SJSA1 (cell line): Measurements from ENCODE around the gene KIF6. TPM values are rescaled to one million over a fixed set of nuclear protein-coding genes. Genes with fewer than 3 reads are reported as not detected.
A peak's percentile ranks its signal among the peaks of the same experiment; 100 is the strongest.

Experiments used
- DNase-seq, 2 experiments: peaks; one replicate each; pipeline ENCODE4 v3.0.0-alpha.2; 2015 to 2020; ENCODE audit warnings: low spot score in 2 of 2, low read depth in 1 of 2
- H3K27ac ChIP-seq: fragments of 250-450 bp; sonication (Bioruptor Pico); 2 replicates; pipeline ENCODE4 v1.5.1; 2020; ENCODE audit warnings: mild to moderate bottlenecking, moderate library complexity
- H3K27me3 ChIP-seq: fragments of 250-450 bp; sonication (Bioruptor Pico); replicated peaks from 2 replicates; pipeline ENCODE4 v1.5.1; 2020; ENCODE audit warnings: mild to moderate bottlenecking, moderate library complexity
- H3K36me3 ChIP-seq: fragments of 250-450 bp; sonication (Bioruptor Pico); 2 replicates; pipeline ENCODE4 v1.5.1; 2020; ENCODE audit warnings: mild to moderate bottlenecking
- H3K4me1 ChIP-seq: fragments of 250-450 bp; sonication (Bioruptor Pico); replicated peaks from 2 replicates; pipeline ENCODE4 v1.6.1; 2021; ENCODE audit warnings: mild to moderate bottlenecking
- H3K4me3 ChIP-seq: fragments of 250-450 bp; sonication (Bioruptor Pico); 2 replicates; pipeline ENCODE4 v1.5.1; 2020; ENCODE audit warnings: mild to moderate bottlenecking
- H3K9me3 ChIP-seq: fragments of 250-450 bp; sonication (Bioruptor Pico); replicated peaks from 2 replicates; pipeline ENCODE4 v1.5.1; 2020; ENCODE audit warnings: mild to moderate bottlenecking
- total RNA-seq: library from RNA; depleted of rRNA; stranded (reverse); fragments of >200 nt; shearing (Covaris generic); gene quantifications from 2 replicates; pipeline ENCODE4 v1.2.3, GENCODE V29; 2014

KIF6 gene
- total RNA-seq, 1 experiment from 2014 or later: not detected

- Histone ChIP-seq H3K27ac (no peak overlapping the region), H3K27me3 (0 out of 2 replicates have a peak, but pooled peaks cover 2% of the 10 kb centered on the region), H3K4me3 (no peak overlapping the region), H3K4me1 (no peaks in the 10 kb centered on the region), H3K9me3 (no peaks in the 10 kb centered on the region), H3K36me3 (no peaks in the 10 kb centered on the region)
- DNase-seq: no peak
These were observed 258.6 kb downstream of the KIF6 start for GRCh38 chr6:39466631-39467030.

DNA sequence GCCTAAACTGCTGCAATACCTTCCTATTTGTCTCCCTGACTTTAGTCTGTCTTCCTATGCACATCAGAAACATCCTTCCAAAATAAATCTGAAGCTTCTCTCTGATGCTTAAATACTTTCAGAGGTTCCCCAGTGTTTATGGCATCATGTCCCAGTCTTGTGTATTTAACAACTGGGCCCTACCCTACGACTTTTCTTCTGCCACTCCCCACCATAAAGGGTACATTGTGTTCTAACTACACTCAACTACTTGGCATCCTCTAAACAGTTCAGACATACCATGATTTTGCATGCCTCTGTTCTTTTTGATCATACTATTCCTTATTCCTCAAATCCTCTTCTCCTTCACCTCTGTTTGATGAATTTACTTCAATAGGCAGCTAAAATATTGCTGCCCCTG is 259.7 kb downstream of the KIF6 start:
- H3K4me3 ChIP-seq: no peak overlapping the region
- no peaks in the 10 kb centered on the region for H3K36me3 ChIP-seq
- H3K27ac ChIP-seq: no peak overlapping the region
- no peak for DNase-seq
- no peaks in the 10 kb centered on the region for H3K9me3 ChIP-seq
- 0 out of 2 replicates have a peak, but pooled peaks cover 2% of the 10 kb centered on the region for H3K27me3 ChIP-seq
- H3K4me1 ChIP-seq: no peaks in the 10 kb centered on the region

DNA sequence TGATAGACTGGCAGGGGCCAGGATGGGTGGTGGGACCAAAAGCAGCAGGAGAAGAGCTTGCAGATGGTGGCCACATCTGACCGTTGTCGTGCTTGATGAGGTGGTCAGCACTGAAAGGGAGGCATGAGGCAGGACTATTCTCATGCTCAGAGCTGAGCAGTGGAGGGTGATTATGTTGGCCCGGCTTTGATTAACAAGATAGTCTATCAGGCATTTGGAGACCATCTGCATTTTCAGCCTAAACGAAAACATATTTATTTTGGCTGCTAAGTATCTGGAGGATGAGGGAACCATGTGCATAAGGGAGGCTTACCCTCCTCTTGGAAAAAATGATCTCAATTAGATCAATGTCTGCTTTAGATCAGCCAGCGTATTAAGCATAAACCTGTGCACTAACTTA is 261.1 kb downstream of the KIF6 start:
- H3K4me3 ChIP-seq: no peak overlapping the region
- H3K27me3 ChIP-seq: 0 out of 2 replicates have a peak, but pooled peaks cover 2% of the 10 kb centered on the region
- H3K9me3 ChIP-seq: no peaks in the 10 kb centered on the region
- H3K27ac ChIP-seq: no peak overlapping the region
- no peaks in the 10 kb centered on the region for H3K4me1 ChIP-seq
- DNase-seq: no peak
- H3K36me3 ChIP-seq: no peaks in the 10 kb centered on the region

- H3K27me3 ChIP-seq: no peaks in the 10 kb centered on the region
- DNase-seq: no peak
- no peak overlapping the region for H3K4me3 ChIP-seq
- no peaks in the 10 kb centered on the region for H3K36me3 ChIP-seq
- peaks cover 15% of the 10 kb centered on the region for H3K4me1 ChIP-seq
- no peaks in the 10 kb centered on the region; the same call in 1 of the 2 replicates for H3K9me3 ChIP-seq
- H3K27ac ChIP-seq: no peak overlapping the region
These were observed 271.2 kb downstream of the KIF6 start for GRCh38 chr6:39453956-39454524.

GRCh38 chr6:39453241-39453640 is 272.0 kb downstream of the KIF6 start:
- Histone ChIP-seq H3K27me3 (no peaks in the 10 kb centered on the region), H3K9me3 (no peaks in the 10 kb centered on the region; the same call in 1 of the 2 replicates), H3K4me1 (peaks cover 15% of the 10 kb centered on the region), H3K4me3 (no peak overlapping the region), H3K36me3 (no peaks in the 10 kb centered on the region), H3K27ac (no peak overlapping the region)
- DNase-seq: no peak

DNA sequence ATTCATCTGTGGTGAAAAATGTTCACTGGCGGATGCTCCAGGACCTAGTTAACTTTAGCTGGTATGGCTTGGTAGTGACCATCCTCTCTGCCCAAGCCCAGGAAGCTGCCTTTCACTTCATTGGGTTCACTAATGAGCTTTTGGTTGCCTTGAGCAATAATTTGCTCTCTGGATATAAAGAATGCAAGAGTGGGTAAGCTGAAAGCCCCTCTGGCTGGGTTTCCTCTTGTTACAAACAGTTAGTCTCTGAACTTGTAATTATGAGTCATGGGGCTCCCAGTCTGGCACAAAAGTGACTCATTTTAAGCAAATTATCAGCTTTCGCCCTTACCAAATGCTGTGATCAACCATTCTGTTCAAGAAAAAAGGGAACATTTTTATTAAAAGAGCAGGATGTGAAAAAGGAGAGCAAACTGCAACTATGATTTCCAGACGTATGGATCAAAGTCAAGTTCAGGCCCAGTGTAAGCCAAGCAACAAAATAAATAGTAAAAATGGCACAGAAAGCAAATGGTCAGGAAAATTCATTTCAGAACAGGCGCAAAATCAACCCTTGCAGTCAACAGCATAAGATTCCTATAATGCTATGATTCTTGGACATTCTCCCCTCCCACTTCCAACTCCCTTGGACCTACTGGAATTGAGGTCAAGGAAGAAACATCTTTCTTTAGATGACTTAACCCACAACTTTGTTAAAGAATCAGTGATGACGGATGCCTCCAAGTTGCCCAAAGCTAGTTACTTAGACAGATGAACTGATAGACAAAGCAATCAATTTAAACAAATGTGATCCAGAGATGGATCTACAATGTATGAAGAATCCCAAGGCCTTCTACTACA is 272.7 kb downstream of the KIF6 start:
- no peak overlapping the region for H3K4me3 ChIP-seq
- no peaks in the 10 kb centered on the region for H3K27me3 ChIP-seq
- H3K4me1 ChIP-seq: peaks cover 15% of the 10 kb centered on the region
- no peak overlapping the region for H3K27ac ChIP-seq
- no peaks in the 10 kb centered on the region for H3K36me3 ChIP-seq
- H3K9me3 ChIP-seq: no peaks in the 10 kb centered on the region; the same call in 1 of the 2 replicates
- DNase-seq: peak in 1 of 2 experiments; percentile 23

GRCh38 chr6:39451831-39452230 is 273.4 kb downstream of the KIF6 start:
- Histone ChIP-seq H3K4me3 (no peak overlapping the region), H3K27ac (no peak overlapping the region), H3K9me3 (no peaks in the 10 kb centered on the region; the same call in 1 of the 2 replicates), H3K4me1 (peaks cover 15% of the 10 kb centered on the region), H3K27me3 (no peaks in the 10 kb centered on the region), H3K36me3 (no peaks in the 10 kb centered on the region)
- DNase-seq: no peak

DNA sequence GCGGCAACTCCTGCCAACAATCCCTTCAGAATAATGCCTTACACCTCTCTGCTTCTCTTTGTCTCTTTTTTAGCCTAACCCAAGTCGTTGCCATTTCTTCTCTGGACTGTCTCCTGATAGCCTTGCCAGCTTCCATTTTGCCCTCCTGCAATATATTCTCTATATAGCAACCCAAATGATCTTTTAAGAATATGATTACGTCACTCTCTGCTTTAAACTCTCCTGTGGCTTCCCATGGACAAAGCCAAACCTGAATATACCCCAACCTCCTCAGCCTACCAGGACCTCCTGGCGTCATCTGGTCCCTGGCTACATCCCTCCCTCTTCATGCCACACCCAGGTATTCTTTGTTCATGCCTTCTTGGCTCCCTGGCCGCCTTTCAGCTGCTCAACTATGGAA is 276.2 kb downstream of the KIF6 start:
- Histone ChIP-seq H3K36me3 (no peaks in the 10 kb centered on the region), H3K27me3 (no peaks in the 10 kb centered on the region), H3K4me1 (peaks cover 15% of the 10 kb centered on the region), H3K27ac (no peak overlapping the region), H3K4me3 (no peak overlapping the region), H3K9me3 (no peaks in the 10 kb centered on the region; the same call in 1 of the 2 replicates)
- no peak for DNase-seq

DNA sequence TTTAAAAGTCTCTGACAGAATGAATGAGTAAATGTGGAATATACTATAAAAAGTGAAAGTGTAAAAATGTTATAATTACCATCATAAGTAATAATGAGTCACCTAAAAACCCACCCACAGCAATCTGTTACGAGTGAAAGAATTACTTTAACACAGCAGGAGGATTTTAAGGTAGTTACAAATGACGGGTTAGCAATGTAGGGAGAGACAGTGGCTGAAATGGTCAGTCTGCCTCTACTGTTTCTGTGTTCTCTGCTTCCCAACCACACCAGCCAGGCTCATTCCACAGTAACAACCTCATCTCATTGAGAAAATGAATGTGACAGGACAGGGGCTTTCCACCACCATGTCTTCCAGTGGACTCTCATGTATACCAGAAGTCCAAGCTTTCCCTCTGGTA is 278.3 kb downstream of the KIF6 start:
- no peak for DNase-seq
- H3K27ac ChIP-seq: no peak overlapping the region
- H3K27me3 ChIP-seq: no peaks in the 10 kb centered on the region
- H3K4me1 ChIP-seq: peaks cover 8% of the 10 kb centered on the region; the same call in 1 of the 2 replicates
- no peaks in the 10 kb centered on the region for H3K9me3 ChIP-seq
- no peak overlapping the region for H3K4me3 ChIP-seq
- no peaks in the 10 kb centered on the region for H3K36me3 ChIP-seq

- Histone ChIP-seq H3K36me3 (no peaks in the 10 kb centered on the region), H3K27me3 (no peaks in the 10 kb centered on the region), H3K4me3 (no peak overlapping the region), H3K9me3 (no peaks in the 10 kb centered on the region), H3K27ac (no peak overlapping the region), H3K4me1 (no peaks in the 10 kb centered on the region)
- DNase-seq: no peak
These were observed 279.5 kb downstream of the KIF6 start for GRCh38 chr6:39445667-39446066.

DNA sequence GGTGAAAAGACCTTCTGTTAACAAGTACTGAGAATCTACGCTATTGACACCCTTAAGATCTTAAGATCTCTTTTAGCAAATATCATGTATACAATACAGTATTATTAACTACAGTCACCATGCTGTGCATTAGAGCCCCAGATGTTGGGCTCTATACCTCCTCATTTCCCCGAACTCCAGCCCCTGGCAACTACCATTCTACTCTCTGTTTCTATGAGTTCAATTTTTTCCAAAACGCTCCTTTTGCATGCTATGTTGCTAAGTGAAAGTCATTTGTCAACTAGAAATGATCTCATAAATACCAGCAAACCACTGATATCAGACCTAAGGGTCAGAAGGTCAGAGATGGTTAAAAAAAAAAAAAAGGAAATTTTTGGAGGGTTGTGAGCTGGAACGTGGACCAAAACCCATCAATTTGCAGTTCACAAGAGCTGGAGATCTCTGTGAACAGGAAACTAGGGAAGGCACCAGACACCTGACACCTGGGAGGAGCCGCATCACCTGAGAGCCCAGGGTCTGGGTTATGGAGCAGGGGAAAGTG is 280.7 kb downstream of the KIF6 start:
- Histone ChIP-seq H3K27me3 (no peaks in the 10 kb centered on the region), H3K9me3 (no peaks in the 10 kb centered on the region), H3K27ac (no peak overlapping the region), H3K4me1 (no peaks in the 10 kb centered on the region), H3K36me3 (no peaks in the 10 kb centered on the region), H3K4me3 (no peak overlapping the region)
- no peak for DNase-seq

DNA sequence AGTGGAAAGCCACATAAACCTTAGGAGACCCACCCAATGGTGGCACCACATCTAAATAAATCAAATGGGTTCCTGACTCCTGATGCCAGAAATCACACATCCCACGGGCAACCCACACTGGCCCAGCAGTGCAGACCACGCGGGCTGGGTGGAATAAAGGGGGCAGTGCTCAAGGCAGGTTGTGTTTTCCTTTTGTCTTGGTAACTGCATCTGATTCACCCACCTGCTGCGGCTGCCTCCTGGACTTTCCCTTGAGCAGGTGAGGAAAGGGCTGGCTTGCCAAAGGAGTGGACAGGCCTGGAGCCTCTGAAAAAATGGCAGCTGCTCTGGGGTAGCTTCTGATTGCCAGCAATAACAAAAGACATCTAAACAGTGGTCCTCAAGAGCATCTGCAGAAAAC is 283.2 kb downstream of the KIF6 start:
- Histone ChIP-seq H3K4me1 (no peaks in the 10 kb centered on the region), H3K36me3 (no peaks in the 10 kb centered on the region), H3K27ac (no peak overlapping the region), H3K4me3 (no peak overlapping the region), H3K9me3 (no peaks in the 10 kb centered on the region), H3K27me3 (no peaks in the 10 kb centered on the region)
- no peak for DNase-seq

DNA sequence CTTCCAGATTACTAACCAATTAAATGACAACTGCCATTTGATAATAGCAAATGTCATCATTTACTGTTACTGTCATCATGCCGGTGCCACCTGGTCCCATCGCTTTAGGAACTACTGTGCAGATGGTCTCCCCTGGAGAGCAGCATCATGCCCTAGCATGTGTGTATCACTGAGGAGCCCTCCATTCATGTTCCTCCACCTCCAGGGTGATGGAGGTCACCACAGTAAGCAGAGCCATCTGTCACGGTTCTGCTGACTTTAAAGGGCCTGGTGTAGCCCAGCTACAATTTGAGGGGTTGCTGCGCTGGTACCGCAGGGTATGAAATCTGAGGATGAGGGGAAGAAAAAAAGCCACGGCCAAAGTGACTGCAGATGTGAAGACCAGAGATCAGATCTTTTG is 283.9 kb downstream of the KIF6 start:
- Histone ChIP-seq H3K27ac (no peak overlapping the region), H3K36me3 (no peaks in the 10 kb centered on the region), H3K4me1 (no peaks in the 10 kb centered on the region), H3K4me3 (no peak overlapping the region), H3K27me3 (no peaks in the 10 kb centered on the region), H3K9me3 (peaks cover 3% of the 10 kb centered on the region; the same call in 1 of the 2 replicates)
- no peak for DNase-seq

- Histone ChIP-seq H3K36me3 (no peaks in the 10 kb centered on the region), H3K27ac (no peak overlapping the region), H3K9me3 (peaks cover 3% of the 10 kb centered on the region; the same call in 1 of the 2 replicates), H3K4me3 (no peak overlapping the region), H3K27me3 (no peaks in the 10 kb centered on the region), H3K4me1 (no peaks in the 10 kb centered on the region)
- DNase-seq: no peak
These were observed 285.2 kb downstream of the KIF6 start for GRCh38 chr6:39440039-39440426.
